NB4 (cell line): ENCODE results near the gene LRRFIP1.

Source experiments
- POLR2A ChIP-seq: IDR thresholded peaks from 2 replicates; pipeline ENCODE4 v1.6.1; 2011; ENCODE audit warnings: mild to moderate bottlenecking; ENCODE audit not compliant: insufficient read length; ENCODE audit errors: extremely low read depth
- TF ChIP-seq, protein P1 (sequence below): IDR thresholded peaks from one replicate; pipeline ENCODE4 v1.5.1; 2012; ENCODE audit warnings: low read depth, low read length

DNA sequence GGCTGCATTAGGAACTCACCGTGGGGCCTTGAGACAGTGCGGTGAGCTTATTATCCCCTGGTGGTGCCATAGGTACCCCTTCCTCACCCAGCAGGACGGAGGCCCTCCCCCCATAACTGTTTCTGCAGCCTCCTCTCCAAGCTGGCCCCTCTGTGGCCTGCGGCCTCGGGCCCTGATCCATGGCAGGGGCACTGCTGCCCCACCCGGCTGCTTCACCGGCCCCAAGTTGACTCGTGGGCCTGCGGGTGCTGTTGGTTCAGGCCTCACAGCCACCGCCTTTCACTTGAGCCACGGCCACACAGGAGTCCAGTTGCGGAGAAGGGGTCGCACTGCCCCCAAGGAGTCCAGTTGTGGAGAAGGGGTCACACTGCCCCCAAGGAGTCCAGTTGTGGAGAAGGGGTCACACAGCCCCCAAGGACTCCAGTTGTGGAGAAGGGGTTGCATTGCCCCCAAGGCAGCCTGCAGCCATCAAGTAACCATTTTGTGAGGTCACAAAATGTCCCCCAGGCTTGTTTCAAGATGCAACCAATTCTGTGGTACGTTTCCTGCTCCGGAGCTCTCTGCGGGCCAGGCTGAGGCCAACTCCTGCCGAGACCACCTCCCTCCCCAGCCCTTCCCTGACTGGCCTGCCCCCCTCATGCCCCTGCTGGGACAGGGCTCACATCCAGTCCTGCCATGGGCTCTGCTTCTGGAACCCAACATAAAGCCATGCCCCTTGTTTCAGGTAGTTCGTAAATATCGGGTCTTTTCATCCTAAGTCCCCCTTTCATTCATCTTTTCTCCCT is 4.6 kb downstream of the LRRFIP1 start:
- TF ChIP-seq POLR2A, result no peak
- TF ChIP-seq, protein P1, sequence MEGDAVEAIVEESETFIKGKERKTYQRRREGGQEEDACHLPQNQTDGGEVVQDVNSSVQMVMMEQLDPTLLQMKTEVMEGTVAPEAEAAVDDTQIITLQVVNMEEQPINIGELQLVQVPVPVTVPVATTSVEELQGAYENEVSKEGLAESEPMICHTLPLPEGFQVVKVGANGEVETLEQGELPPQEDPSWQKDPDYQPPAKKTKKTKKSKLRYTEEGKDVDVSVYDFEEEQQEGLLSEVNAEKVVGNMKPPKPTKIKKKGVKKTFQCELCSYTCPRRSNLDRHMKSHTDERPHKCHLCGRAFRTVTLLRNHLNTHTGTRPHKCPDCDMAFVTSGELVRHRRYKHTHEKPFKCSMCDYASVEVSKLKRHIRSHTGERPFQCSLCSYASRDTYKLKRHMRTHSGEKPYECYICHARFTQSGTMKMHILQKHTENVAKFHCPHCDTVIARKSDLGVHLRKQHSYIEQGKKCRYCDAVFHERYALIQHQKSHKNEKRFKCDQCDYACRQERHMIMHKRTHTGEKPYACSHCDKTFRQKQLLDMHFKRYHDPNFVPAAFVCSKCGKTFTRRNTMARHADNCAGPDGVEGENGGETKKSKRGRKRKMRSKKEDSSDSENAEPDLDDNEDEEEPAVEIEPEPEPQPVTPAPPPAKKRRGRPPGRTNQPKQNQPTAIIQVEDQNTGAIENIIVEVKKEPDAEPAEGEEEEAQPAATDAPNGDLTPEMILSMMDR, result no peak
